NCI-H748 treated with DMSO at 0.1 percent for 48 hours (cell line): Measurements from ENCODE around the gene KCNK7.

ENCODE experiments used
- DNase-seq: peaks from one replicate; lab custom pipeline; 2025; lab: John Stamatoyannopoulos, UW

Gene KCNK7

DNA sequence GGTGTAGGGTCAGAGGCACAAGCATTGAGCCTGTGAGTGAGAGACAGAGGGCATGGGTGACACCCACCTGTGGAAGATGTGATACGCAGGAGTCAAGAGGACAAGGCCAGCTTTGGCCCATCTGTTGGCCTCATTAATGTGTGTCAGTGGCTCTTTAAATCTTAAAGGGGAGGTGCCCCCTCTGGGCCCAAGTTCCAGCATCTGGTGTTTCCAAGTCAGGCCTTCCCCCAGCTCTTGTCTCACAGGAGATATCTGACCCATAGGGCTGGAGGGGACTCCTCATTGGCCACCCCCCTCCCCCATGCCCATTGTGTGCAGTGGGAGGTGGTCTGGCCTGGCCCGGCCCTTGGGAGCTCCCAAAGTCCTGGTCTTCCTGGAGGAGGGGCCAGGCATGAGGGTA is 8.9 kb downstream of the KCNK7 start:
- no peak for DNase-seq

GRCh38 chr11:65586247-65586630 is 9.4 kb downstream of the KCNK7 start:
- no peak for DNase-seq

- DNase-seq: no peak
Measured at GRCh38 chr11:65585396-65586246, 10.0 kb downstream of the KCNK7 start.

DNA sequence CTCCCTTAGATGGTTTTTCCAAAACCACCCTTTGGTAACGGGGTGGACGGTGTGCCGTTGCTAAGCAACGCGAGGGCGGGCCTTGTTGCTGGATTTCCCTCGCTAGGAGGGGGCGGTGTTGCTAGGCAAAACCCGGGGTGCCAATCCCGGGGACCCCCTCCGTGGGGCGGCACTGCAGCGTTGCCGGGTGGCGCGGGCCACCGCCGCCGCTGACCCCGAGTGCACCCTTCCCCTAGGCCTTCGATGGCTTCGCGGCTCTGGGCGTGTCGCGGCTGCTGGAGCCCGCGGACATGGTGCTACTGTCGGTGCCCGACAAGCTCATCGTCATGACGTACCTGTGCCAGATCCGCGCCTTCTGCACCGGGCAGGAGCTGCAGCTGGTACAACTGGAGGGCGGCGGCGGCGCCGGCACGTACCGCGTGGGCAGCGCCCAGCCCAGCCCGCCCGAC is 10.9 kb downstream of the KCNK7 start:
- no peak for DNase-seq

DNA sequence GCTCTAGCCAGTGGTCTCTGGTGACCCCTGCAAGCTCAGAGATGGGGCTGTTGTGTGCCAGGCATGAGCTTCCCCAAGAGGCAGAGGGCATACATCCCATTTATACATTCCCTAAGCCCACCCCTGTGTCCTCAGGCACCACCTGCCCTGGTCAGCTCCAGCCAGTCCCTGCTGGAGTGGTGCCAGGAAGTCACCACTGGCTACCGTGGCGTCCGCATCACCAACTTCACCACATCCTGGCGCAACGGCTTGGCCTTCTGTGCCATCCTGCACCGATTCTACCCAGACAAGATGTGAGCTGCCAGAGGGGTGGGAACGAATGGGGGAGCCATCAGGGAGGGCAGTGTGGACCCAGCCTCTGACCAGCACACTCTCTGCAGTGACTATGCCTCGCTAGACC is 11.5 kb downstream of the KCNK7 start:
- DNase-seq: no peak

- DNase-seq: no peak
Measured at GRCh38 chr11:65583589-65583988, 12.0 kb downstream of the KCNK7 start.

- DNase-seq: no peak
Measured at GRCh38 chr11:65581928-65582327, 13.7 kb downstream of the KCNK7 start.

DNA sequence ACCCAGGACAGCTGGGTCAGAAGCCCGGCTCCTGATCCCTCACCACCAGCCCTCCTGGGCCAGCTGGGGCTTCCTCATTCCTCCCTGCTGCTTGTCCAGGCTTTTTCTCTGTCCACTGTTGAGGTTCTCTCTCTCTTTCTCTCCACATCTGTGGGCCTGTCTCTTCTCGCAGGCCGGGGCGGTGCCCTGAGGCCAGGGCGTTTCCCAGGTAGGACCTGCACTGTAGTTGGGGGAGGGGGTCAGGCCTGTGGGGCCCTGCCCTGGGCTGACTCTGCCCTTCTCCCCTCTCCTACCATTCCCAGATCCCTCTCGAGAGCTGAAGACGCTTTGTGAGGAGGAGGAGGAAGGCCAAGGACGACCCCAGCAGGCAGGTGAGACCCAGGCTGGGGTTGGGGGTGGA is 14.8 kb downstream of the KCNK7 start:
- DNase-seq: no peak

DNA sequence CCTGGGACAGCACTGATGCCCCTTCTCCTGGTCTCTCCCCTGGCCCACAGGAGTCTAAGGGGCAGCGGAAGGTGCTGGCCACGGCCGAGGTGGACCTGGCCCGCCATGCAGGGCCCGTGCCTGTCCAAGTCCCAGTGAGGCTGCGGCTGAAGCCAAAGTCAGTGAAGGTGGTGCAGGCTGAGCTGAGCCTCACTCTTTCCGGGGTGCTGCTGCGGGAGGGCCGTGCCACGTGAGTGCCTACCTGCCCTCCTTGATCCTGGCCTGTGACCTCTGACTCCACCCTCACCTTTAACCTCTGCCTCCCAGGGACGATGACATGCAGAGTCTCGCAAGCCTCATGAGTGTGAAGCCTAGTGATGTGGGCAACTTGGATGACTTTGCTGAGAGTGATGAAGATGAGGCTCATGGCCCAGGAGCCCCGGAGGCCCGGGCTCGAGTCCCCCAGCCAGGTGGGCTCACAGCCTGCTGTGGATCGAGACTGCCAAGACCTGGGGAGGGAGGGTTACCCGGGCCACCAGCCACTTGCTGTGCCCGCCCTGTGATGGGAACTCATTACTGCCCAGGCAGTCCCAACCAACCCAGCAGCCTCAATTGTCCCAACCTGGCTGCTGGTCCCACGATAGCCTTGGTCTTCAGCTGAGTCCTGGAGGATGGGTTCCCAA is 15.4 kb downstream of the KCNK7 start:
- no peak for DNase-seq

DNA sequence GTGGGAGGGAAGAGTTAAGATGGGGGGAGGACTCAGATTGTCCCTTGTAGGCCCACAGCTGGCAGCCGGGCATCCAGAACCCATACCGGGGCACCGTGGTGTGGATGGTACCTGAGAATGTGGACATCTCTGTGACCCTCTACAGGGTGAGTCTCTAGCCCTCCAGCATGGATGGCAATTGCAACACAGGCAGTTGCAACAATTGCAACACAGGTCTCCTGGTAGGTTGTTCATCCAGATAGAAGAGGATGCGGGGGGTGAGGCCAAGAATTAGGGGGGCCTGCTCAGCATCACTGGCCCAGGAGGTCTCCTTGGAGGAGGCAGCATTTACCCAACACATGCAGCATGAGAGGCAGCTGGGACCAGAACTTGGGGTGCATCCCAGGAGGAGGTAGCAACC is 16.3 kb downstream of the KCNK7 start:
- DNase-seq: no peak

GRCh38 chr11:65578667-65579066 is 16.9 kb downstream of the KCNK7 start:
- DNase-seq: no peak

- DNase-seq: no peak
Measured at GRCh38 chr11:65578134-65578533, 17.5 kb downstream of the KCNK7 start.

DNA sequence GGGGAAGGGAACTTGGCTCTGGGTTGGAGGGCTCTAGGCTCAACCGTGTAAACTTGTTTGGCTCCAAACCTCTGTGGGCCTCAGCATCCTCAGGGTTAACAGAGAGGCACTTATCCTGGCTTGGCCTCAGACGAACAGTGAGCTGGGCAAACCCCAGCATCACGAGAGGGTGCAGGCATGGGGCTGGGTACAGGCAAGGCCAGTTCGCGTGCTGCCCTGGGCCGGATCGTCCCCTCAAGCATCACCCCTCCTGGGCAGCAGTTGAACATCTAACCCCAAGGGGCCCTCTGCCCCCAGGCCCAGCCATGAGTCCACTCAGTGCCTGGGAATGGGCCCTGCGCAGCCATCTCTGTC is 17.9 kb downstream of the KCNK7 start:
- DNase-seq: no peak

DNA sequence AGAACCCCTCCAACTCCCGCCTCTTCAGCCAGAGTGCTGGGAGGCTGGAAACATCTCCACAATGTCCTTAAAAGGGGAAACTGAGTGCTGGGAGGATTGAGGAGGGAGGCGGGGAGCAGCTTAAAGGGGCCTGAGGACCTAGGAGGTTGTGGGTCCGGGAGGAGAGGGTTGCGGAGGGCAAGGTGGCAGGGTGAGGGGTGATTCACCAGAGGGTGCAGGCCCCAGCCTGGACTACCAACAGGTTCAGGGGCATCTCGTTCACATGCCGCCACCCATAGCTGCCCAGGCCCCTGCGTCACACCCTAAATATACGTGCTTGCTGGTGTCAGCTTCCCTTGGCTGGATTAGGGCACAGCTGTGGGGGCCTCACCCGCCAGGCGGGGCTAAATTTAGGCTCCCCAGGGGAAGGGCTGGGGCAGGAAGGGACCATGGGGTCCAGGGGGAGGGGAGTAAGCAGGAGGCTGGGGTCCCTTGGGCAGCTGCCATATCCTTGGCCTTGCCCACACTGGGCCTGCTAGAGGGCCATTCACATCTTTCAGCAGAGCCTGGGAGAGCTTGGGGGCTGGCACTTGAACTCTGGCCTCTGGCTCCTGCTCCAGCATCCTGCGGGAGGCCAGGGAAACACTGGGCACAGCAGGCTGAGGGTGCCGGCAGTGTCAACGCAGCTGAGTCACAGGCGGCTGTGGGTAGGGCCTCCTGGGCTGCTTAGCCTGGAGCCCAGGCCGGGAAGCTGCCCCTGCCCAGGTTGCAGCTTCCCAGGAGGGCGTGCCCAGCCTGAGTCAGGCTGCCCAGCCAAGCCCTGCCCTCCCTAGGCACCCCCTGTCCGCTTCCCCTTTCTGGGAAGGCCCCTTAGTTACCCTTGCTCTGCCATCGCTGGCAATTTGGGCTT is 18.5 kb downstream of the KCNK7 start:
- no peak for DNase-seq

GRCh38 chr11:65576232-65576866 is 19.3 kb downstream of the KCNK7 start:
- DNase-seq: no peak

- DNase-seq: no peak
Measured at GRCh38 chr11:65575568-65576231, 19.9 kb downstream of the KCNK7 start, which contains the start of gene EHBP1L1. EHBP1L1 (plus strand) TSS chr11:65576053; CDS start chr11:65576303, 250 bp downstream.

DNA sequence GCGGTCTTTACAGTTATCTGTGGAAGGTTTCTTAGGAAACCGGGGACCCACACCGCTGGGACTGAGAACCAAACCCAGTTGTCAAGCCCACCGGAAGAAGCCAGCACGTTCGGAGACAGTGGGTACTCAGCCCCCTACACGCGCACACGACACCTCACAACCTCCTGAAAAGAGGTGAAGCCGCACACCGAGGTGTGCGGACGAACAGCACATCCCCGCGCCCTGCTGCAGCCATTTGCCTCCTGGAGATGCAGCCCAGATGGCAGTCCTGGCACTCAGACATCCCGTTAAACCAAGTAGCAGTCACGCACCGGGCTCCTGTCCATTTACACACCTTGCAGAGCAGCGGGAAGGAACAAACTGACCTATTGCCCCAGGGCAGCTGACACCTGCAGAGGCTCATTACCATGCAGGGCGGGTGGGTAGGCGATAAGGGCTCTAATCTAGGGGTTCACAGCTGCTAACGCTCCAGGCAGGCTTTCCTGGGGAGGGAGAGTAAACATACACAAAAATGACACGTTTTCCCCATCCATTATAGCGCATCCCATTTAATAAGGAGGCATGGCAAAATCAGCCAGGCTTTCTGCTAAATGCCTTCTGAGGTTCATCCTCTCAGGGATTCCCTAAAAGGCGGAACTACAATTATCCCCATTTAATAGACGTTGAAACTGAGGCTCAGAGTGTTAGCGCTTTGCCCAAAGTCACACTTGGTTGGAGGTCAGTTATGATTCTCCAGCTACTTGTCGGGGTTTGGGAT is 20.6 kb downstream of the KCNK7 start:
- peak; percentile 20 for DNase-seq

GRCh38 chr11:65574109-65574810 is 21.3 kb downstream of the KCNK7 start:
- peak; percentile 68 for DNase-seq

GRCh38 chr11:65573391-65574079 is 22.1 kb downstream of the KCNK7 start:
- DNase-seq: no peak
